Astrocyte of the cerebellum (primary cell): Measurements from ENCODE around the gene ZNF423.

Experiments
- DNase-seq: peaks from one replicate; pipeline ENCODE4 v3.0.0-alpha.2; 2011; ENCODE audit warnings: low read depth
- H3K4me3 ChIP-seq: 2 replicates; pipeline ENCODE4 v1.5.1; 2011; ENCODE audit warnings: mild to moderate bottlenecking, low read depth, low read length, moderate library complexity
- CTCF ChIP-seq: IDR thresholded peaks from 2 replicates; pipeline ENCODE4 v1.5.1; 2012; ENCODE audit warnings: low read length, low read depth, moderate library complexity, mild to moderate bottlenecking; ENCODE audit errors: missing control alignments
- in situ Hi-C: cut with HindIII; loops from 2 replicates; pipeline ENCODE4 v1.10.0; 2017; ENCODE audit warnings: low sequenced_read_pairs

ZNF423 gene

DNA sequence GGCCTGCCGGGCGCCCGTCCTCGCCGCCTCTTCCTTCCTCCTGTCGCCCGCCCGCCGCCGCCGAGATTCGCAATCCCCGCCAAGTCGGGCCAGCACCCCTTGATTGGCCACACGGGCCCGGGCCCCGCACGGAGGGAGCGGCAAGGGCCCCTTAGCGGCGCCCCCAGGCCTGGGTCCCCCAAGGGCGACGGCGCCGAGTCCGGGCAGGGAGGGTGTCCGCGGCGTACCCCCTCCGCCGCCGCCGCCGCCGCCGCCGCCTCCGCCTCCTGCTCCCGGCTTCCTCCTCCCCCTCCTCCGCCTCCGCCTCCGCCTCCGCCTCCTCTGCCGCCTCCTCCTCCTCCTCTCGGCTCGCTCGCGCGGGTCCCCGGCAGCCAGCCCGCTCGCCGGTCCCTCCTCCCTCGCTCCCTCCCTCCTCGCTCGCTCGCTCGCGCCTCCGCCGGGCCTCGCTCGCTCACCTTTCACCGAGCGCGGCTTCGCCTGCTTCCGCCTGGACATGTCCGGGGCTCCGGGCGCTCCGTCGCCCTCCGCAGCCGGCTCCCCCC lies 561 bp downstream of the ZNF423 start:
- peak; percentile 51 for DNase-seq
- TF ChIP-seq CTCF, result no peak
- H3K4me3 ChIP-seq, result peak overlapping the region; percentile 66
- in situ Hi-C loops, result no loop called here

- in situ Hi-C loops, result no loop called here
- TF ChIP-seq CTCF, result no peak
- no peak for DNase-seq
- H3K4me3 ChIP-seq, result peak overlapping the region; percentile 66
Measured at GRCh38 chr16:49854796-49855203, 1.1 kb downstream of the ZNF423 start.

DNA sequence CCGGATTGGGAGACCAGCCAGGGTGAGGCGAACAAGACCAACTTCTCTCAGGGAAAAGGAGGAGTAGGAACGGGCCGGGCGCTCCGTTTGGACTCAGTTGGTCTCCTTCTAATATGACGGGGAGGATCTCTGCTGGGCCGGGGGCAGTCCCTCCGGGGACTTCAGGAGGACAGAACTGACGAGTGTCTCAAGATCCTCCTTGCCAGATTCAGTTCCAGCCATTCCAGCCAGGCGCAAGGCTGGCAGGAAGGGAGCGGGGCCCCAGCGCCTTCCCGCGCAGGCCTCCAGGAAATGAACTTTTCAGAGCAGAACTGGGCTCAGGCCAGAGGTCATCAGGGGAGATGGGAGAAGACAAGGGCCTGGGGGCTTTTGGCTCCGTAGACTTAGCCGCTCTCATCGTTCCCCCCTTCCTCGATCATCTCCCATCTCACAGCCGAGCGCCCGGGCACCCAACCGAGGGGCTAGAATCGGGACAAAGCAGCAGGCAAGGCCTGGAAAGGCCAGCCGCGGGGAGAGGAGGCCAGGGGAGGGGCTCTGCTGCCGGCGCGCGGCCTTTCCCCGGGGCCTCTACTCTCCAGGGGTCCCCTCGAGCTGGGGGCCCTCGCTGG lies 1.6 kb downstream of the ZNF423 start:
- no peak for DNase-seq
- TF ChIP-seq CTCF, result no peak
- in situ Hi-C loops, result no loop called here
- H3K4me3 ChIP-seq, result peak overlapping the region; percentile 66

GRCh38 chr16:49852279-49852678 lies 3.6 kb downstream of the ZNF423 start:
- DNase-seq, result no peak
- TF ChIP-seq CTCF, result no peak
- H3K4me3 ChIP-seq, result peak overlapping the region; percentile 4
- in situ Hi-C loops, result no loop called here

- peak overlapping the region; percentile 0 for H3K4me3 ChIP-seq
- in situ Hi-C loops, result no loop called here
- DNase-seq, result no peak
- no peak for TF ChIP-seq CTCF
Measured at GRCh38 chr16:49851468-49851787, 4.5 kb downstream of the ZNF423 start.

- no peak for TF ChIP-seq CTCF
- in situ Hi-C loops, result no loop called here
- no peak for DNase-seq
- H3K4me3 ChIP-seq, result no peak overlapping the region
Measured at GRCh38 chr16:49850558-49851467, 5.1 kb downstream of the ZNF423 start.
